HEK293T (cell line): ENCODE results near the gene FHL1.

ENCODE experiments used
- CTCF ChIA-PET: fragments of 350-600 bp; formaldehyde crosslinking; extraction: SDS; loops from one replicate; lab custom pipeline; 2021; ENCODE audit warnings: antibody characterized with exemption, inconsistent platforms; lab: Yijun Ruan, JAX
- POLR2A ChIA-PET: fragments of 350-600 bp; formaldehyde crosslinking; extraction: SDS; loops from one replicate; lab custom pipeline; 2020; ENCODE audit warnings: antibody characterized with exemption, inconsistent platforms; lab: Yijun Ruan, JAX
- DNase-seq: peaks from one replicate; pipeline ENCODE4 v3.0.0; 2012; ENCODE audit warnings: mixed read lengths; ENCODE audit errors: extremely low spot score
- ARNT ChIP-seq: fragments of 450-650 bp; IDR thresholded peaks from 2 replicates; pipeline ENCODE4 v1.6.1; 2017; ENCODE audit warnings: mild to moderate bottlenecking
- BHLHE40 ChIP-seq: fragments of 450-650 bp; IDR thresholded peaks from 2 replicates; pipeline ENCODE4 v1.6.1; 2016; ENCODE audit warnings: mild to moderate bottlenecking, moderate library complexity, borderline replicate concordance
- CTBP1 ChIP-seq: fragments of 450-650 bp; IDR thresholded peaks from 2 replicates; pipeline ENCODE4 v1.6.1; 2016; ENCODE audit warnings: borderline replicate concordance
- ELF4 ChIP-seq: fragments of 450-650 bp; IDR thresholded peaks from 2 replicates; pipeline ENCODE4 v1.6.1; 2017; ENCODE audit warnings: antibody characterized with exemption
- FOXA1 ChIP-seq: fragments of 450-650 bp; IDR thresholded peaks from 2 replicates; pipeline ENCODE4 v1.6.1; 2016; ENCODE audit warnings: mild to moderate bottlenecking
- FOXK2 ChIP-seq: fragments of 450-650 bp; IDR thresholded peaks from 2 replicates; pipeline ENCODE4 v1.6.1; 2016; ENCODE audit warnings: mild to moderate bottlenecking
- FOXM1 ChIP-seq: fragments of 450-650 bp; IDR thresholded peaks from 2 replicates; pipeline ENCODE4 v1.6.1; 2017; ENCODE audit warnings: mild to moderate bottlenecking, borderline replicate concordance
- HDGF ChIP-seq: fragments of 450-650 bp; IDR thresholded peaks from 2 replicates; pipeline ENCODE4 v1.6.1; 2017; ENCODE audit warnings: antibody characterized with exemption, borderline replicate concordance
- L3MBTL2 ChIP-seq: fragments of 450-650 bp; conservative IDR thresholded peaks from 2 replicates; pipeline ENCODE4 v1.6.1; 2016; ENCODE audit warnings: mild to moderate bottlenecking
- LEF1 ChIP-seq: fragments of 450-650 bp; IDR thresholded peaks from 2 replicates; pipeline ENCODE4 v1.6.1; 2017; ENCODE audit warnings: mild to moderate bottlenecking, borderline replicate concordance
- NFRKB ChIP-seq: fragments of 450-650 bp; IDR thresholded peaks from 2 replicates; pipeline ENCODE4 v1.6.1; 2016; ENCODE audit warnings: mild to moderate bottlenecking, moderate library complexity
- PKNOX1 ChIP-seq: fragments of 450-650 bp; IDR thresholded peaks from 2 replicates; pipeline ENCODE4 v1.6.1; 2016
- SP1 ChIP-seq: fragments of 450-650 bp; IDR thresholded peaks from 2 replicates; pipeline ENCODE4 v1.6.1; 2017
- SUZ12 ChIP-seq: fragments of 450-650 bp; IDR thresholded peaks from 2 replicates; pipeline ENCODE4 v1.6.1; 2016; ENCODE audit warnings: mild to moderate bottlenecking
- TARDBP ChIP-seq: fragments of 450-650 bp; IDR thresholded peaks from 2 replicates; pipeline ENCODE4 v1.6.1; 2016
- ZNF384 ChIP-seq: fragments of 450-650 bp; IDR thresholded peaks from 2 replicates; pipeline ENCODE4 v1.6.1; 2016

FHL1 gene

GRCh38 chrX:136126371-136126770, 21.0 kb upstream of the FHL1 start:
- TF ChIP-seq FOXK2, result no peak
- TF ChIP-seq PKNOX1, result peak; percentile 77
- TF ChIP-seq ZNF384, result no peak
- TF ChIP-seq BHLHE40, result no peak
- peak; percentile 59; the same call in 1 of the 2 replicates for TF ChIP-seq ARNT
- TF ChIP-seq FOXA1, result no peak
- 0 out of 2 replicates have a peak, but pooled peaks have one; percentile 10 for TF ChIP-seq CTBP1
- no peak for TF ChIP-seq LEF1
- ChIA-PET POLR2A (interaction anchor here (0.6 kb wide), 1 partner anchor 50 kb away, joined by 3 read pairs; no protein-coding TSS in a partner anchor), CTCF (interaction anchor here (1.2 kb wide), 1 partner anchor 98 kb away, joined by 3 read pairs; no protein-coding TSS in a partner anchor)
- DNase-seq, result no peak

GRCh38 chrX:136126872-136127406, 20.4 kb upstream of the FHL1 start:
- DNase-seq, result no peak
- TF ChIP-seq FOXM1 (no peak), SUZ12 (no peak), HDGF (no peak), ZNF384 (0 out of 2 replicates have a peak, but pooled peaks have one; percentile 35), FOXK2 (no peak), NFRKB (no peak), CTBP1 (no peak), L3MBTL2 (no peak), PKNOX1 (no peak)
- ChIA-PET CTCF (interaction anchor here (1.2 kb wide), 1 partner anchor 99 kb away, joined by 3 read pairs; no protein-coding TSS in a partner anchor), POLR2A (interaction anchor here (0.6 kb wide), 1 partner anchor 51 kb away, joined by 3 read pairs; no protein-coding TSS in a partner anchor)

GRCh38 chrX:136128743-136129142, 18.6 kb upstream of the FHL1 start:
- CTCF ChIA-PET, result interaction anchor here (0.9 kb wide), 1 partner anchor 34 kb away, joined by 3 read pairs; no protein-coding TSS in a partner anchor
- POLR2A ChIA-PET, result no interaction called here
- TF ChIP-seq L3MBTL2, result no peak
- TF ChIP-seq FOXA1, result no peak
- TF ChIP-seq NFRKB, result no peak
- no peak for TF ChIP-seq CTBP1
- TF ChIP-seq FOXM1, result no peak
- TF ChIP-seq LEF1, result no peak
- TF ChIP-seq ELF4, result no peak
- DNase-seq, result no peak

GRCh38 chrX:136130931-136131833, 16.2 kb upstream of the FHL1 start:
- DNase-seq, result no peak
- POLR2A ChIA-PET, result interaction anchor here (0.7 to 1.9 kb wide), 8 partner anchors 15 to 84 kb away, joined by 3 to 7 read pairs (median 4); no protein-coding TSS in a partner anchor

GRCh38 chrX:136138939-136139338, 8.4 kb upstream of the FHL1 start:
- DNase-seq, result no peak
- ChIA-PET POLR2A (no interaction called here), CTCF (interaction anchor here (0.7 kb wide), 1 partner anchor 14 kb away, joined by 3 read pairs; no protein-coding TSS in a partner anchor)
- TF ChIP-seq CTBP1, result no peak
- TF ChIP-seq ZNF384, result no peak
- TF ChIP-seq PKNOX1, result peak; percentile 65

More at GRCh38 chrX:136130931-136131833, 16.2 kb upstream of the FHL1 start:
- TF ChIP-seq ELF4 (no peak), NFRKB (no peak), ARNT (no peak), ZNF384 (no peak), SP1 (no peak), HDGF (no peak), LEF1 (no peak), BHLHE40 (no peak), CTBP1 (no peak), SUZ12 (no peak), TARDBP (no peak), FOXM1 (no peak), L3MBTL2 (no peak), FOXA1 (no peak), FOXK2 (no peak), PKNOX1 (no peak)
- CTCF ChIA-PET, result interaction anchor here (0.6 to 2.2 kb wide), 4 partner anchors 31 to 1894 kb away, joined by 3 to 8 read pairs (median 3); no protein-coding TSS in a partner anchor
